ENCODE data around the gene PPP2R2C.

The PPP2R2C gene

GRCh38 chr4:6296026-6296425, 176.4 kb downstream of the PPP2R2C start:
- TF ChIP-seq, protein P1, sequence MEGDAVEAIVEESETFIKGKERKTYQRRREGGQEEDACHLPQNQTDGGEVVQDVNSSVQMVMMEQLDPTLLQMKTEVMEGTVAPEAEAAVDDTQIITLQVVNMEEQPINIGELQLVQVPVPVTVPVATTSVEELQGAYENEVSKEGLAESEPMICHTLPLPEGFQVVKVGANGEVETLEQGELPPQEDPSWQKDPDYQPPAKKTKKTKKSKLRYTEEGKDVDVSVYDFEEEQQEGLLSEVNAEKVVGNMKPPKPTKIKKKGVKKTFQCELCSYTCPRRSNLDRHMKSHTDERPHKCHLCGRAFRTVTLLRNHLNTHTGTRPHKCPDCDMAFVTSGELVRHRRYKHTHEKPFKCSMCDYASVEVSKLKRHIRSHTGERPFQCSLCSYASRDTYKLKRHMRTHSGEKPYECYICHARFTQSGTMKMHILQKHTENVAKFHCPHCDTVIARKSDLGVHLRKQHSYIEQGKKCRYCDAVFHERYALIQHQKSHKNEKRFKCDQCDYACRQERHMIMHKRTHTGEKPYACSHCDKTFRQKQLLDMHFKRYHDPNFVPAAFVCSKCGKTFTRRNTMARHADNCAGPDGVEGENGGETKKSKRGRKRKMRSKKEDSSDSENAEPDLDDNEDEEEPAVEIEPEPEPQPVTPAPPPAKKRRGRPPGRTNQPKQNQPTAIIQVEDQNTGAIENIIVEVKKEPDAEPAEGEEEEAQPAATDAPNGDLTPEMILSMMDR (IDR thresholded peaks at IDR 0.05; ENCODE audit: control insufficient read depth, insufficient read depth, low read depth, low read length, missing control alignments): no peak
- H3K4me3 ChIP-seq (ENCODE audit: control insufficient read depth, low read depth, low read length): no peak overlapping the region
- DNase-seq (ENCODE audit: low read depth): no peak

GRCh38 chr4:6295495-6295894, 176.9 kb downstream of the PPP2R2C start:
- TF ChIP-seq, protein P1 (IDR thresholded peaks at IDR 0.05; ENCODE audit: control insufficient read depth, insufficient read depth, low read depth, low read length, missing control alignments): no peak
- DNase-seq (ENCODE audit: low read depth): no peak

DNA sequence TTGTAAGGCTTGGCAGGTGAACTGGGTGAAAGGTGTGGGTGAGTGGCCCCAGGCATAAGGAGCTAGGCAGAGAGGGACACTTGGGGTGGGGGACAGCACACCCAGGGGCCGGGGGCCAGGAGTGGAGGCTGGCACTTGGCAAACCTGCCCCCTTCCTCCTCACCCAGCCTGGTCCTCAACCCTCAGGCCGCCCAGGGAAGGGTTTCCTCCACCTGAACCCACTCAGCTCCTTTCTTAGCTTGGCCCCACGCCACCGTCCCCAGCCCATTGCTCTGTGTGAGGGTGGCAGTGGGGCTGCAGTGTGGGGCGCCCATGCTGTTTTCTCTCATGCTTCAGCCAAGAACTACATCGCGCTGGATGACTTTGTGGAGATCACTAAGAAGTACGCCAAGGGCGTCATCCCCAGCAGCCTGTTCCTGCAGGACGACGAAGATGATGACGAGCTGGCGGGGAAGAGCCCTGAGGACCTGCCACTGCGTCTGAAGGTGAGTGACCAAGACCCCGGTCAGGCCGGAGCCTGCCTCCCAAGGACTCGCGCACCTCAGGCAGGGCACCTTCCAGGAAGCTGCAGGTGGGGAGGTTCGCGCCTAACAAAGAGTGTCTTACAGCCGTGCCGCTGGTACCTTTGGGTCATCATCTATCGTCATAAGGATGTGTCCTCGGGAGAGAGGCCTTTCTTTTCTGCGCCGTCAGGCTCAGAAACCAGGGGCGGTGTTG, 177.6 kb downstream of the PPP2R2C start:
- no peak overlapping the region for H3K4me3 ChIP-seq (ENCODE audit: control insufficient read depth, low read depth, low read length)
- DNase-seq (ENCODE audit: low read depth): no peak
- TF ChIP-seq, protein P1 (IDR thresholded peaks at IDR 0.05; ENCODE audit: control insufficient read depth, insufficient read depth, low read depth, low read length, missing control alignments): no peak

More at GRCh38 chr4:6295495-6295894, 176.9 kb downstream of the PPP2R2C start:
- H3K4me3 ChIP-seq (ENCODE audit: control insufficient read depth, low read depth, low read length): no peak overlapping the region

- no peak for DNase-seq (ENCODE audit: low read depth)
- TF ChIP-seq, protein P1 (IDR thresholded peaks at IDR 0.05; ENCODE audit: control insufficient read depth, insufficient read depth, low read depth, low read length, missing control alignments): no peak
- H3K4me3 ChIP-seq (ENCODE audit: control insufficient read depth, low read depth, low read length): no peak overlapping the region
These were observed 178.8 kb downstream of the PPP2R2C start for GRCh38 chr4:6293661-6294060.

- no peak for DNase-seq (ENCODE audit: low read depth)
- TF ChIP-seq, protein P1 (IDR thresholded peaks at IDR 0.05; ENCODE audit: control insufficient read depth, insufficient read depth, low read depth, low read length, missing control alignments): no peak
- H3K4me3 ChIP-seq (ENCODE audit: control insufficient read depth, low read depth, low read length): no peak overlapping the region
These were observed 179.3 kb downstream of the PPP2R2C start for GRCh38 chr4:6293097-6293445.

GRCh38 chr4:6292376-6293096, 179.9 kb downstream of the PPP2R2C start:
- no peak for DNase-seq (ENCODE audit: low read depth)
- TF ChIP-seq, protein P1 (IDR thresholded peaks at IDR 0.05; ENCODE audit: control insufficient read depth, insufficient read depth, low read depth, low read length, missing control alignments): no peak
- H3K4me3 ChIP-seq (ENCODE audit: control insufficient read depth, low read depth, low read length): no peak overlapping the region
